H1 (cell line): Measurements from ENCODE around the gene EIF1AX. TPM values are rescaled to one million over a fixed set of nuclear protein-coding genes. Genes with fewer than 3 reads are reported as not detected.

Experiments
- BCL11A ChIP-seq, 2 experiments: IDR thresholded peaks; one replicate each; pipeline ENCODE4 v1.6.1; 2011; ENCODE audit warnings: low read depth in 2 of 2, low read length in 2 of 2, mild to moderate bottlenecking in 2 of 2
- CHD2 ChIP-seq: IDR thresholded peaks from 2 replicates; pipeline ENCODE4 v1.6.1; 2012; ENCODE audit warnings: low read length, improper control_type of control experiment
- CHD7 ChIP-seq: fragments of 300-600 bp; sonication (generic); IDR thresholded peaks from 2 replicates; pipeline ENCODE4 v1.7.1; 2012; ENCODE audit warnings: low read length, moderate library complexity, mild to moderate bottlenecking, inconsistent platforms; ENCODE audit not compliant: insufficient replicate concordance
- FOSL1 ChIP-seq: IDR thresholded peaks from 2 replicates; pipeline ENCODE4 v1.6.1; 2011; ENCODE audit warnings: mild to moderate bottlenecking, low read depth, low read length, moderate library complexity; ENCODE audit not compliant: insufficient read depth
- RAD21 ChIP-seq, 2 experiments: IDR thresholded peaks in 1 of 2; conservative IDR thresholded peaks in 1 of 2; 2 replicates each; pipeline ENCODE4 v1.6.1; 2011; ENCODE audit warnings: low read depth in 2 of 2, low read length in 2 of 2, improper control_type of control experiment in 1 of 2, inconsistent platforms in 1 of 2, mild to moderate bottlenecking in 1 of 2, moderate library complexity in 1 of 2
- SP2 ChIP-seq: IDR thresholded peaks from 2 replicates; pipeline ENCODE4 v1.6.1; 2012; ENCODE audit warnings: mild to moderate bottlenecking, low read length, inconsistent platforms
- SP4 ChIP-seq: IDR thresholded peaks from 2 replicates; pipeline ENCODE4 v1.6.1; 2012; ENCODE audit warnings: low read length, inconsistent platforms
- SUZ12 ChIP-seq: fragments of 200-600 bp; sonication (generic); IDR thresholded peaks from 2 replicates; pipeline ENCODE4 v1.6.1; 2012; ENCODE audit warnings: mild to moderate bottlenecking, inconsistent platforms, low read length, moderate library complexity, mixed read lengths
- TAF1 ChIP-seq: IDR thresholded peaks from 2 replicates; pipeline ENCODE4 v1.6.1; 2011; ENCODE audit warnings: mild to moderate bottlenecking, low read depth, low read length
- TBP ChIP-seq: IDR thresholded peaks from 2 replicates; pipeline ENCODE4 v1.6.1; 2011; ENCODE audit warnings: low read depth, low read length, improper control_type of control experiment
- TCF12 ChIP-seq: IDR thresholded peaks from 2 replicates; pipeline ENCODE4 v1.6.1; 2011; ENCODE audit warnings: low read depth, mild to moderate bottlenecking, low read length
- TEAD4 ChIP-seq: IDR thresholded peaks from 2 replicates; pipeline ENCODE4 v1.6.1; 2012; ENCODE audit warnings: low read depth, low read length, inconsistent platforms, mixed read lengths
- ZNF274 ChIP-seq: IDR thresholded peaks from 2 replicates; pipeline ENCODE4 v1.7.0; 2012; ENCODE audit warnings: low read length, borderline replicate concordance; ENCODE audit errors: extremely low read depth
- polyA plus RNA-seq, 7 experiments: library from polyadenylated mRNA; depleted of rRNA in 3 of 7; stranded (reverse) in 5 of 7; unstranded in 2 of 7; fragments of >200 nt in 5 of 7; fragments of 200-250 nt in 2 of 7; gene quantifications; 1 replicate in 5 of 7; 2 replicates in 1 of 7; 4 replicates in 1 of 7; pipeline versions ENCODE4 v1.2.1 to v1.2.3, GENCODE V29; 2011 to 2013; ENCODE audit warnings: missing spikeins in 2 of 7, mixed read lengths in 2 of 7
- total RNA-seq: library from RNA; stranded (reverse); fragmentation: NEBNext Ultra II Directional; extraction: Animal tissue kit (Norgen Biotek cat#: 25700); gene quantifications from 2 replicates; pipeline ENCODE4 v1.2.1, GENCODE V29; 2021

Gene EIF1AX
- total and polyA plus RNA-seq, 2 of the 8 experiments (the other 6 are each of a cell fraction or from before 2014, with no cell fraction given), result 34.0 to 175 TPM

DNA sequence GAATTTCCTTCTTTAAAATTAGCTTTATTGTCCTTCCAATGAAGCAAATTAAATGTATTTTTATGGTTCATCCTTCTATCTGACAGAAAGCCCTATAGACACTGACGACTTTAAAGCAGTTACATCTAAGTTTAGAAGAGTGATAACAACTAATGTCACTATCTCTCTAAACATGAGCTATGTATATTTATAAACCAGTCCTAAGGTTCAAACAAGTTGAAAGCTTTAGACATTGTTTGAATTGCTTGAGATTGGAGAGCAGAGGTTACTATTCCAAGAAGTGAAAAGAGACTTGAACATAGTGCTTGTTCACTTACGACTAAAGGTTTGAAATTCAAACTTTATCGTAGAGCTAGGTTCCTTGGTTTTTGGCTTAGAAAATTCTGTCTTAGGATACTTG, 30.2 kb upstream of the EIF1AX start (continued):
- TF ChIP-seq CHD7 (no peak), TEAD4 (no peak), TAF1 (no peak), RAD21 (IDR thresholded peaks at IDR 0.05 in 1 of 2, conservative IDR thresholded peaks at IDR 0.05 in 1 of 2; ENCODE audit: low read depth in 2 of 2, low read length in 2 of 2) (no peak), SP4 (no peak), ZNF274 (no peak), CHD2 (no peak), SUZ12 (no peak), SP2 (no peak), TBP (no peak), TCF12 (no peak), FOSL1 (no peak), BCL11A (IDR thresholded peaks at IDR 0.05; ENCODE audit: low read depth in 2 of 2, low read length in 2 of 2) (no peak)
